Renal cortical epithelial cell (primary cell): ENCODE data around the gene PPP1R37. TPM values are rescaled to one million over a fixed set of nuclear protein-coding genes. Genes with fewer than 3 reads are reported as not detected.

Source experiments
- DNase-seq: peaks from one replicate; pipeline ENCODE4 v3.0.0-alpha.2; 2011; ENCODE audit warnings: low read depth
- total RNA-seq: library from RNA; depleted of rRNA; stranded (reverse); fragments of >200 nt; gene quantifications from 2 replicates; pipeline ENCODE4 v1.2.3, GENCODE V29; 2014

The PPP1R37 gene
- total RNA-seq, 1 donor from 2014 or later = 37.1 TPM

DNA sequence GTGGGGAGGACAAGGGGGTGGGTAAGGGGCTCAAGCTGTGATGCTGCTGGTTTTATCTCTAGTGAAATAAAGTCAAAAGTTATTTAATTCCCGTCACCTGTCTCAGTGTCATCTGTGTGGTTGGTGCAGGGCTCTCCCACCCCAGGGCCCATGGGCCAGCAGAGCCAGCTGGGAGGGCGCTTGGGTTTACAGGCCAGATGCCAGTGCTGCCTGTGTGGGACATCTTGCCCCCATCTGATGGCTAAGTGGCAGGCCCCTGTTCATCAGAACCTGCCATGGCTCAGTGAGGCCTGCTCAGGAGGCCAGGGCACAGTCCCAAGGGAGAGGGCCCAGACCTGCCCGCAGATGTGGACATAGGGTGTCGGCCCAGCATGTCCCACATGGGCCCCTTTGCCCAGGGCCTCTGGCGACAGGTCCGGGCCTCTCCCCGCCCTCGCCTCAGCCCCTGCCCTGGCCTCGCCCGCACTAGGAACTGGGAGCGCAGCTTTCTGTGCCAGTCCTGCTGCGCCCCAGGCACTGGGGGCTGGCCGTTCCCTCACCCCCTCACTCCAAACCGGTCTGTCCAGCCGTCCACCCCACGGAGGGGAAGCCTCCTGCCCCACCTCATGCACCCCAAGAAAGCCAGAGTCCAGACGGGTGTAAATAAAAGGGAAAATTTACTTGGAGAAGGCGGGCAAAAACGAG is 22.0 kb upstream of the PPP1R37 start:
- DNase-seq = no peak

GRCh38 chr19:45071545-45071938 is 21.4 kb upstream of the PPP1R37 start:
- no peak for DNase-seq

DNA sequence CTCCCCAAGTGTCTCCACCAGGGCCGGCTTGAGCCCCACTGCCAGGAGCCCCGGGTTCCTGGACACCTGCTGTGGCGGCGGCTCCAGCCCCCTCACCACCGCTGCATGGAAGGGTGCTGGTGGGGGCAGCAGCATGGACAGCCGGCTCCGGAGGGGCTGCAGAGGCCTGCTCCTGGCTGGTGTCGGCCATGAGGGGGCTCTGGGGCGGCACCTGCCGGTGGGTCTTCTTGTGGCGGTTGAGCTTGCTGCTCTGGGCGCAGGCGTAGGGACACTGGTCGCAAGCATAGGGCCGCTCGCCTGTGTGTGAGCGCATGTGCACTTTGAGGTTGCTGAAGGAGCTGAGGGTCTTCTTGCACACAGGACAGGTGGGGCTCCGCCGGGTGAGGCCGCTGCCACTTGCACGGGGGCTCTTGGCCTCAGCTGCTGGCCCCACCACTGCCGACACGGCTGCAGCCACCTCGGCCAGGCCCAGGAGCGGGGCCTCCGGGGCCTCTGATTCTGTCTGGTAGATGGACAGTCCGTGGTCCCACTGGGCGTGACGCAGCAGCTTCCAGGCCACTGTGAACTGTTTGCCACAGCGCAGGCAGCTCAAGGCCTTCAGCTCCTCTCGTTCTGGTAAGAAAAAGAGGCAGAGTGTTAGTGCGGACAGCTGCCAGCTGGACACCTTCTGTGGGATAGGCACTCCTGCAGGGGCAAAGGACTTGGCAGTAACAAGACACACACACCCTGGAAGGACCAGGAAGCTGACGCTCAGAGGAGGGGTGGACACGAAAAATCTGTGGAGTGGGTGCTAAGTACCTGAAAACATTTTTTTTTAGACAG is 20.8 kb upstream of the PPP1R37 start:
- no peak for DNase-seq

- no peak for DNase-seq
Observed at GRCh38 chr19:45074744-45075300, 18.2 kb upstream of the PPP1R37 start.

GRCh38 chr19:45075301-45076028 is 17.5 kb upstream of the PPP1R37 start:
- DNase-seq = peak; percentile 50

DNA sequence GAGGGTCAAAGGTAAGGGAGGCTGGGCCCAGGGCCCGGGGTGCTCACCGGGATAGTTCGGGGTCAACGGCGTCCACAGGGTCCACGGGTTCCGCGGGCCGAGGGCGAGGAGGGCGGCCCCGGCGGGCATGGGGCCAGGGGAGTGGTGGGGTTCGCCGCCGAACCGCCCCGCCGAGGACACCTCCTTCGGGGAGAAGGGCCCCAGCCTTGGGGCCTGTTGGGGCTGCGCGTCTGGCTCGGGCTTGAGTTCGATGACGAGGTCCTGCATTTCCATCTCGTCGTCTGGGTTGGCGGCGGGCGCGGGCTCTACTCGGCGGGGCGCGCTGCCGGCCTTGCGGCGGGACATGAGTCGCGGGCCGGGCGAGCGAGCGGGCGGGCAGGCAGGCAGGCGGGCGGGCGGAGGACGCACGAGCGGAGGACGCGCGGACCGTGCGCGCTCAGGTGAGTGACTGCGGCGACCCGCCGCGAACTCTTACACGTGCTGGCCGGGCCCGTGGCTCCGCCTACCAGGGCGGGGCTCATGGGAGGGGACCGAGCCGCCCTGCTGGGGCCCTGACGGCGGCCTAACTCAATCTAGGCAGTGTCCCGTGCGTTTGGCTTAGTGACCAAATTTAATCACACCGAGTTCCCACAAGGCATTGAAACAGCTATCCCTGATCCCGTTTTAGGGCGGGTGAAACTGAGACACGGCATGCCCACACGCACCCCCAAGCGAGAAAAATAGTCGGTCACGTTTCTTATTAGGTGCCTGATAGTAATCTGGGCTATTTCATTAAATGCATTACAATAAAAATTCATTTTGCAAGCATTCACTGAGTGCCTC is 16.7 kb upstream of the PPP1R37 start, which contains the start of gene ZNF296:
TSS of gene ZNF296 (minus strand) at position 450 of the 822 bp plus-strand sequence. CDS start at position 345, 105 bp downstream.
- peak; percentile 17 for DNase-seq

DNA sequence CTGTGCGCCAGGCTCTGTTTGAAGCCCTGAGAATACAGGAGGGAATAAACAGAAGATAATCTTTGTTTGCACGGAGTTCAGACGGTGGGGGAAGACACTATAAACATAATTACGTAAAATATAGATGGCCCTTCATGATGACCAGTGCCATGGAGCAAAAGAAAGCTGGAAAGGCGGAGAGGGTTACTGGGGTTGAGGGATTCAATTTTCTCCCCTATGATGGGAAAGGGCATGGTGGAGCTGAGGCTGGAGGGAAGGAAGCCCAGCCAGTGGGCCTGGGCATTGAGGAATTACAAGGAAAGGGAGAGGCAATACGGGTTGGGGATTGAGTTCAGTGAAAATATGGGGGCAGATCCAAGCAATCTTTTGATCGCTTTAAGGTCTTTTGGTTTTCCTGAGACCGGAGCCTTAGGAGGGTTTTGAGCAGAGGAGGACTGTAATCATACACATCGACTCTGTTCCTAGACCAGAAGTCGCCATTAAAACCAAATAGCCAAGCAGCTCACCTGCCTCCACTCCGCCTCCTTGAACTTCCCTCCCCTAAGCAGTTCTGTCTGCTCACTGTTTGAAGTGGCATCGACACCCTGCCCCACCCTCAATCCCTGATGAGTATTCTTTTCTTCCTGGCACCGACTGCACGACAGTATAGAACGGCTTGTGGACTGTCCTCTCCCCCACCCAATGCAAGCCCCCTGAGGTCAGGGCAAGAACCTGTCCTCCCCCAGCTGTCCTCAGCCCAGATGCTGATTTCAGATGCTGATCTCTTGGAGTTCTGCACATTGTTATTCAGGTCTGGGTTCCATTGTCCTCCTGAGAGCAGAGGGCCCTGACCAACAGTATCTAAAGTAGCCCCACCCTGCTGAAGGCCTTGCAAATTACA is 15.9 kb upstream of the PPP1R37 start:
- no peak for DNase-seq

DNA sequence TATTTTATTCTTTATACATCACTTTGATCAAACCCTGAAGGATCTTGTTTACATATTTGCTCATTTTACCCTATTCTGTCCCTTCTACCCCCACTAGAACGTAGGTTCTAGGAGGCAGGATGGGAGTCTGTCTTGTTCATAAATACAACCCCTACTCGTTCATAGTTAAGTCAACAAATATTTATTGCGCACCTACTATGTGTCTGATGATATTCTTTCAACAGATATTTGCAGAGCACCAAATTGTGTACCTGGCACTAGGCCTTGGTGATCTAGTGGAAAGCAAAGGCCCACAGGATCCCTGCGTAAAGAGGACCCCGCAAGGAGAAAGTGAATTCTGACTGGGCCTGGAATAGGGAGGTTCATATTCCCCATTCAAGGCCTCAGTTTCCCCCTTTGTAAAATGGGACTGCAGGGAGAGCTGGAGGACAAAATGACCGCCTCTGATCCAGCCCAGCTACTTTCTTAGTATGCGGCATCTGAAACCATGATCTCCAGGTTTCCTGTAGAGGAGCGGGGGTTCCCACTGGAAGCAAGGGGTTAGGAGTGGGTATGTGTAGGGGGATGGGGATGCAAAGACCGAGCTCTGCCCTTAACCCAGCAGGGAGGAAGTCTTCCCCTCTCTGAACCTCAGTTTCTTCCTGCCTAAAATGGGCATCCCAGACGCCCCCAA is 14.5 kb upstream of the PPP1R37 start:
- DNase-seq = no peak

DNA sequence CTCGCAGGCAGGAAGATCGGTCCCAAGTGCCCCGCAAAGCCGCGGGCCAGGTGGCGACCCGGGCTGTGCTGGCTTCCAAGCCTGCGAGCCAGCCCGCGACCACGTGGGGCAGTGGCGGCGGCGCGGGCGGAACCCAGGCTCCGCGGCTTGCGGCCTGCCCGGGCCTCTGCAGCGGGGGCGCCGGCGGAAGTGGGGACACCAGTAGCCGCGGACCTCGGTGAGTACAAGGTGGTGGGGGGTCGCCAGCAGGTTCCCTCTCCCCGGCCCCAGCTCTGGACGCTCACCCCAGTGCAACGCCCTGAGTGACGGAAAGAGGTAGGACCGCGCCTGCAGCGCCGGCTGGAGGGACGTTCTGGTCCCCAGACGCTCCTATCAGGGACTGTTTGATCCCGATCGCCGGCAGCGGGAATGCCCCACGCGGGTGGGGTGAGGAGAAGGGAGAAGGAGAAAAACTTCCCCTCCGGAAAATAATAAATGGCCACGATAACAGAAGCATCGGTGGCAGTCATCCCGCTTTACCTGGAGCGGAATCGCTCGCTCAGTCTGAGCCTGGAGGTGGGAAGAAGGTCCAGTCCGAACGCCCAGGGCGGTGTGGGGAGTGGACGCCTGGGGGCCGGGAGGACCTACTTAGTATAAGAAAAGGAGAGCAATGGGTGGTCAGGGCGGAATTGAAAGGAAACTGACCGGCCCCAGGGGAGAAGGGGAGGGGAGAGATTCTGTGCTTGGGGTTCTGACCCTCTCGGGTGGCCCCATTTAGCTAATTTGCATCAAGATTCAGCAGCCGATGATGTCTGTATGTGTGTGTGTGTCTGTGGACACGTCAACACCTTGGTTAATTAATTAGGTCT is 13.7 kb upstream of the PPP1R37 start, which contains the start of gene GEMIN7:
TSS of gene GEMIN7 (plus strand) at position 198 of the 848 bp plus-strand sequence. CDS start 10,855 bp downstream, outside the sequence.
- peak; percentile 43 for DNase-seq

- no peak for DNase-seq
Observed at GRCh38 chr19:45079911-45080370, 13.0 kb upstream of the PPP1R37 start.

- no peak for DNase-seq
Observed at GRCh38 chr19:45082170-45082569, 10.8 kb upstream of the PPP1R37 start.

DNA sequence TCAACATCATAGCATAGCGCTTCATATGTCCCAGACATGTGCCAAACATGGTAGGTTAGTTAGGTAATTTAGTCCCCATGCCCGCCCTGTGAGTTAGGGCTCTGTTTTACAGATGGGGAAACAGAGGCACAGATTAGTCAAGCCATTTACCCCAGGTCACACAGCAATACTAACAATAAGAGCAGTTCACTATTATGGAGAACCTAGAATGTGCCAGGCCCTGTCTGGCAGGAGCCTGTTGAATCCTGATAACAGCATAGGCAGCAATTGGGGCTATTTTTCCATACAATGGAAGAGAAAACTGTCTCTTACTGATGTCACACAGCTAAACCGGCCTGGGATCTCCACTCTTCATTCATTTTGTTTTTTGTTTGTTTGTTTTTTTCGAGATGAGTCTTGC is 6.5 kb upstream of the PPP1R37 start:
- DNase-seq = no peak

DNA sequence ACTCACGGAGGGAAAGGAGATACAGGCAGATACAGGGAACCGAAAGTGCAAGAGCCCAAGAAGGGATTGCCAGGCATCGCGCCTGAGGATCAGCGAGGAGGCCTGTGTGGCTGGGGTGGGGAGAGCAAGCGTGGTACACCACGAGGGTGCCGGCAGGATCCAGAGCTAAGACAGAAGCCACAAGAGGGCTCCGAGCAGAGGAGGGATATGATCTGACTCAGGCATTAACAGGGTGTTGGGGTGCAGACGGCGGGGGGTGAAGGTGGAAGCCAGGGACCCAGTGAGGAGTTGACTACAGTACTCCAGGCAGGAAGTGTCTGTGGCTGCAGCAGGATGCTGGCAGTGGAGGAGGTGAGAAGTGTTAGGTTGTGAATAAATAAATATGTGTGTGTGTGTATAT is 5.4 kb upstream of the PPP1R37 start:
- DNase-seq = no peak

GRCh38 chr19:45090034-45090433 is 2.9 kb upstream of the PPP1R37 start:
- DNase-seq = no peak

DNA sequence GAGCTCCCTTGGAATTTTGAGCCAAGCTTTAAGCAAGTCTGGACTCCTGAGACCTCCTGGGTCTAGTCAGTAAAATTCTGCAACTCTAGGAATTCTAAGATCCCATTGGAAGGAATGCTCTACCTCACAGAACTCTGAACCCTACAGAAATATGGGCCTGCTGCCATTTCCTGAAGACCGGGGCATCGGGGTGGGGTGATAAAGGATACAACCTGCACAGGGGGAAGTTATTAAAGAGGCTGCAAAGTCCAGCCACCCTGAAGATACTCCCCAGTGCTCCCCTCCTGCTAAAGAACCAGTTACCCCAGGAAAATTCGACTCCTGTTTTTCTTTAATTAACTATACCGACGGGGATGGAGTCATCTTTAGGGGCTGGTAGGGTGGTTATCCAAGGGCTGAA is 2.4 kb upstream of the PPP1R37 start:
- DNase-seq = no peak

GRCh38 chr19:45091031-45091923 is 1.7 kb upstream of the PPP1R37 start:
- DNase-seq = peak; percentile 94

DNA sequence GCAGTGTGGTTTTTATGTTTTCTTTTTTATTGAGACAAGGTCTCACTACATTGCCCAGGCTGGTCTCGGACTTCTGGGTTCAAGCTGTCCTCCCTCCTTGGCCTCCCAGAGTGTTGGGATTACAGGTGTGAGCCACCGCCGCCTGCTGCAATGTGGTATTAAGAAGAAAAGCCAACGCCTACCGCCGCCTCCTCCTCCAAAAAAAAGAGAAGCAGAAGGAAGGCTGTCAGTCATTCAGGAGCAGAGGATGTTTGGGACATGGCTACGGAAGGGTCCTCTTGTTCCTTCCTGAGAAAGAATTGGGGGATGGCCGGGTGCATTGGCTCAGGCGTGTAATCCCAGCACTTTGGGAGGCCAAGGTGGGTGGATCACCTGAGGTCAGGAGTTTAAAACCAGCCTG is 1.2 kb downstream of the PPP1R37 start:
- DNase-seq = no peak
